GM12874 (cell line): ENCODE results near the gene ENGASE.

ENCODE experiments used
- CTCF ChIP-seq: IDR thresholded peaks from 2 replicates; pipeline ENCODE4 v1.5.1; 2011; ENCODE audit warnings: low read depth, mild to moderate bottlenecking, control low read depth, low read length, moderate library complexity; ENCODE audit not compliant: insufficient read depth

Gene ENGASE

GRCh38 chr17:79085154-79085920 lies 10.7 kb downstream of the ENGASE start:
- TF ChIP-seq CTCF = no peak

GRCh38 chr17:79085921-79086551 lies 11.4 kb downstream of the ENGASE start:
- TF ChIP-seq CTCF = no peak

- no peak for TF ChIP-seq CTCF
These were observed 12.2 kb downstream of the ENGASE start for GRCh38 chr17:79086609-79087427.

- TF ChIP-seq CTCF = peak; percentile 89
These were observed 13.0 kb downstream of the ENGASE start for GRCh38 chr17:79087428-79088143.

GRCh38 chr17:79088247-79088996 lies 13.8 kb downstream of the ENGASE start:
- no peak for TF ChIP-seq CTCF

- TF ChIP-seq CTCF = no peak
These were observed 14.3 kb downstream of the ENGASE start for GRCh38 chr17:79088997-79089328.
